ENCODE results near the gene DENND1C.

The DENND1C gene, protein sequence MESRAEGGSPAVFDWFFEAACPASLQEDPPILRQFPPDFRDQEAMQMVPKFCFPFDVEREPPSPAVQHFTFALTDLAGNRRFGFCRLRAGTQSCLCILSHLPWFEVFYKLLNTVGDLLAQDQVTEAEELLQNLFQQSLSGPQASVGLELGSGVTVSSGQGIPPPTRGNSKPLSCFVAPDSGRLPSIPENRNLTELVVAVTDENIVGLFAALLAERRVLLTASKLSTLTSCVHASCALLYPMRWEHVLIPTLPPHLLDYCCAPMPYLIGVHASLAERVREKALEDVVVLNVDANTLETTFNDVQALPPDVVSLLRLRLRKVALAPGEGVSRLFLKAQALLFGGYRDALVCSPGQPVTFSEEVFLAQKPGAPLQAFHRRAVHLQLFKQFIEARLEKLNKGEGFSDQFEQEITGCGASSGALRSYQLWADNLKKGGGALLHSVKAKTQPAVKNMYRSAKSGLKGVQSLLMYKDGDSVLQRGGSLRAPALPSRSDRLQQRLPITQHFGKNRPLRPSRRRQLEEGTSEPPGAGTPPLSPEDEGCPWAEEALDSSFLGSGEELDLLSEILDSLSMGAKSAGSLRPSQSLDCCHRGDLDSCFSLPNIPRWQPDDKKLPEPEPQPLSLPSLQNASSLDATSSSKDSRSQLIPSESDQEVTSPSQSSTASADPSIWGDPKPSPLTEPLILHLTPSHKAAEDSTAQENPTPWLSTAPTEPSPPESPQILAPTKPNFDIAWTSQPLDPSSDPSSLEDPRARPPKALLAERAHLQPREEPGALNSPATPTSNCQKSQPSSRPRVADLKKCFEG

DNA sequence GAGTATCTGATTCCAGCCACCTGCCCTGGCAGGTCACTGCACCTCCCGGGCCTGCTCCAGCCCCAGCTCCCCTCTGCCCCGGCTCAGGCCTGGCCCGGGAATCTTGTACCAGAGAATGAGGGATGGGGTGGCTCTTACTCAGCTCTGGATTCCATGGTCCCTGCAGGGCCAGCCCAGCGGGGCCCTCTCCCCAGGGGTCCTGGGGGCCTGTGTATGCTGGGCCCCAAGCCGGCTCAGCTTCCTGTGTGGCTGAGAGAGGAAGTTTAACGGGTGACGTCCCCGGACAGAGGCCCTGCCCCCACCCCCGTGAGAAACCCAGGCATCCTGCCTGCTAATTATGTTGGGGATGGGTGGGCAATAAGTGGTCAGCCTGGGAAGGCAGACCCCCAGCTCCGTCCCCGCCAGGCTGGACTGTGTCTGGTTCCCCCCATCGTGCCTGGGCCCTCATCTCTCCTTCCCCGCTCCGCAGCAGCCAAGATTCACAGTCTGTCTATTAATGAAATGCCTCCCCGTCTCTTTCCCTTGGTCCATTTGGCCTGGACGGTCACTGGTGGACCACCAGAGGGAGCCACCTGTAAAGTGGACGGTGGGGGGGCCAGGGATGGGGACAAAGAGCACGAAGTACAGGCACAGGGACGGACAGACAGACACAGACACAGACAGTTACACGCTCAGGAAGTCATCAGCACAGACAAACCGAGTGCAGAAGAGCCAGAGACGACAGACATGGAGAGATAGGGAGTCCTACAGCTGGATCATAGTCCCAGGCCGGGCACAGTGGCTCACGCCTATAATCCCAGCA, at the start of gene DENND1C:
Gene DENND1C, minus strand, starts transcription at position 247 of the 802 bp plus-strand sequence. Its CDS starts 92 bp downstream, at position 155.
- DNase-seq, result no peak

DNA sequence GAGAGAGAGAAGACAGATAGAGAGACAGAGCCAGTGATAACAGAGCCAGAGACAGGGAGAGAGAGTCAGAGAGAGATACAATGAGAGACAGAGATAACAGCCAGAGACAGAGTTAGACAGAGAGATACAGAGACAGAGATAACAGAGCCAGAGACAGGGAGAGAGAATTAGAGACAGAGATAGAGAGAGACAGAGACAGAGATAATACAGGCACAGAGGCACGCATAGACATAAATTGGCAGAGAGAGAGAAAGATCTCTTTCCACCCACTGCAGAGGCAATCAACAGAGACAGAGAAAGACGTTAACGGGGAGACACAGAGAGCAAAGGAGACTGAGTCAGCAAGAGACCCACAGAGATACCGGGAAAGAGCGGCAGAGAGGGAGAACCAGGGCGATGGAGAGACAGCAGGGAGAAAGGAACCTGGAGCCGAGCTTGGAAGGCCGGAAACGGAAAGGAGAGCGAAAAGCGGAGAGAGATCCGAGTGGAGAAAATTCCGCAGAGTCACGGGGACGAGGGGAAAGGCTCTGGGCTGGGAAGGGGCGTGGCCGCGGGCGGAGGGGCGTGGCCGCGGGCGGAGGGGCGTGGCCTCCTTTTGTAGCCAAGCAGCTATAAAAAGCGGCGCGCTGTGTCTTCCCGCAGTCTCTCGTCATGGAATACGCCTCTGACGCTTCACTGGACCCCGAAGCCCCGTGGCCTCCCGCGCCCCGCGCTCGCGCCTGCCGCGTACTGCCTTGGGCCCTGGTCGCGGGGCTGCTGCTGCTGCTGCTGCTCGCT, 49.0 kb upstream of the DENND1C start, which contains the start of gene TNFSF9:
Gene TNFSF9, plus strand, starts transcription at position 641 of the 777 bp plus-strand sequence. Its CDS starts 11 bp downstream, at position 652.
- peak; percentile 53 for DNase-seq

DNA sequence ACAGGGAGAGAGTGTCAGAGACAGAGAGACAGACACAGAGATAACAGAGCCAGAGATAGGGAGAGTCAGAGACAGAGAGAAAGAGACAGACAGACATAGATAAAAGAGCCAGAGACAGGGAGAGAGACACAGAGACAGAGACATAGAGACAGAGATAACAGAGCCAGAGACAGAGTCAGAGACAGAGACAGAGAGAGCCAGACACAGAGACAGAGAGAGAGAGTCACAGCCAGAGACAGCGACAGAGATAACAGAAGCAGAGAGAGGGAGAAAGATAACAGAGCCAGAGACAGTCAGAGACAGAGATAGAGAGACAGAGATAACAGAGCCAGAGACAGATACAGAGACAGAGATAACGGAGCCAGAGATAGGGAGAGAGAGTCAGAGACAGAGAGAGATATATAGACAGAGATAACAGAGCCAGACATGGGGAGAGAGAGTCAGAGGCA, 48.4 kb upstream of the DENND1C start:
- DNase-seq, result no peak

DNA sequence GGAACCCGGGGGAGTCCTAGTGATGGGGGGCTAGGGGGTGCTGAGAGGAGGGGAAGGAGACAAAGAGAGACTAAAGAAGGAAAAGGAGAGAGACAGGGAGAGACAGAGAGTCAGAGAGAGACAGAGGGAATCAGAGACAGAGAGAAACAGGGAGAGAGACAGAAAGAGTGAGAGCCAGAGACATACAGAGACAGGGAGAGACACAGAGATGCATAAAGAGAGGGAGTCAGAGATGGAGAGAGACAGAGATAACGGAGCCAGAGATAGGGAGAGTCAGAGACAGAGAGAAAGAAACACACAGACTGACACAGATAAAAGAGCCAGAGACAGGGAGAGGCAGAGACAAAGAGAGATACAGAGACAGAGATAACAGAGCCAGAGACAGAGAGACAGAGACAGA, 47.8 kb upstream of the DENND1C start:
- DNase-seq, result no peak

DNA sequence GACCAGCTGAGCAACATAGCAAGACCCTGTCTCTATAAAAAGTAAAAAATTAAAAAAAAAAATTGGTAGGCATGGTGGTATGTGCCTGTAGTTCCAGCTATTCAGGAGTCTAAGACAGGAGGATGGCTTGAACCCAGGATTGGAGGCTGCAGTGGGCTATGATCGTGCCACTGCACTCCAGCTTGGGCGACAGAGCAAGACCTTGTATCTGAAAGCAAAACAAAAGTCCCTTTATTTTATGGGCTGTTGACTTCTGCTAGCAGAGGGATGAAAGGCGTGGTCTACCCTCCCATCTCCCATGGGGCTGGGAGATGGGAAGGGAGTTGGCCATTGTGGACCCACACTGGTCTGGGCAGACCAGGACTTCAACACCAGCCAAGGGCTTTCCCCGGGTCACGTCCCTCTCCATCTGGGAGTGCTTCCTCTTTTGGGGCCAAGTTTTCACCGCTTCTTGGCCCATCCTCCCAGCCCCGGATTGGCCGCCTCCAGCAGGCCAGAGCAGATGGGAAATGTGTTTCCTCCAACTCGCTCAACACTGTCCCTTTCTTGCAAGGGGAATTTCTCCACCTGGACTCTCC, 47.0 kb upstream of the DENND1C start:
- DNase-seq, result no peak

DNA sequence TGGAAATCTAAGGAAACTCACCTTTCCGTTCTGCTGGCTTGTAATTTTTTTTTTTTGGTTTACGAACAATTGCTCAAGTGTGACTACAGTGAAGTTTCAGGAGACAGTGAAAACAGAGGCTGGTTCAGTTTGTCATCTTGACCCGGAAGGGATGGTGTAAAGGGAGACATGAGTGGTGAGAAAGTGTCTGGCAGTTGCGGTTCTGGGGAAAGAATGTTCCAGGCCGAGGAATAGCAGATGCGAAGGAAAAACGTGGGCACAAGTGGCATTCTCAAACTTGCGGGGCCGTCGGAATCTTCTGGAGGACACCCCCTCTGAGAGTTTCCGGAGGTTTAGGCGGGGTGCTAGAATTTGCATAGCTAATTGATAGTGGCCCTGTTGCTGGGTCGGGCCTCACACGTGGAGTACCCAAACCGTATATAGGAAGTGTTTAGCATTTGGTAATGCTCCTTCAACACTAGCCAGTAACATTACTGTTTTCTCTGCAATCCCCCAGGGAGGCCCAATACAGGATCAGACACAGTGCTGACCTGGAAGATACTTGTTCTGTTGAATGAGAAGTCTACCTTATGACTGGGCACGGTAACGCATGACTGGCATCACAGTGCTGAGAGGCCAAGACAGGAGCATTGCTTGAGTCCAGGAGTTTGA, 46.4 kb upstream of the DENND1C start:
- no peak for DNase-seq

DNA sequence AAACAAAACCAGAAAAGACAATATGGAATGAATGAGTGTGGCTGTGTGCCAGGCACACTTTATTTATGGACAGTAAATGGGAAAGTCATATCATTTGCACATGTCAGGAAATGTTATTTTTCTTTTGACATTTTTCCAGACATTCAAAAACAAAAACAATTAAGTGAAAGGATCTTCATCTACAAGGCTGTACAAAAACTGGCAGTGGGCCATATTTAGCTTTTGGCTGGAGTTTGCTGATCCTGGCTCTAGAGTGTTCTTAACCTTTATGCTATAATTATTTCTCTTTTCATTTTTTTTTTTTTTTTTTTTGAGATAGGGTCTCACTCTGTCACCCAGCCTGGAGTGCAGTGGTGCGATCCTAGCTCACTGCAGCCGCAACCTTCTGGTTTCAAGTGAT, 42.7 kb upstream of the DENND1C start:
- DNase-seq, result no peak

DNA sequence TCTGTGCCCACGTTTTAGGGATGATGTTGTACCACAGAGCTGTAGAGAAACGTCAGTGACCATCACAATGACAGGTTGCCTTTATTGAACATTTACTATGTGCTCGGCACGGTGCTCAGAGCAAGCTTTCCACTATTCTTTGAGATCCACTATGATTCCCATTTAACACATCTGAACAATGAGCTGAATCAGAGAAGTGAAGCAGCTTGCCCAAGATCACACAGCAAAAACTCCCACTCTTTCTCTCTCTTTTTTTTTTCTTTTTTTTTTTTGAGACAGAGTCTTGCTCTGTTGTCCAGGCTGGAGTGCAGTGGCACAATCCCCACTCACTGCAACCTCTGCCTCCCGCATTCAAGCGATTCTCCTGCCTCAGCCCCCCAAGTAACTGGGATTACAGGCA, 41.1 kb upstream of the DENND1C start:
- DNase-seq, result no peak

DNA sequence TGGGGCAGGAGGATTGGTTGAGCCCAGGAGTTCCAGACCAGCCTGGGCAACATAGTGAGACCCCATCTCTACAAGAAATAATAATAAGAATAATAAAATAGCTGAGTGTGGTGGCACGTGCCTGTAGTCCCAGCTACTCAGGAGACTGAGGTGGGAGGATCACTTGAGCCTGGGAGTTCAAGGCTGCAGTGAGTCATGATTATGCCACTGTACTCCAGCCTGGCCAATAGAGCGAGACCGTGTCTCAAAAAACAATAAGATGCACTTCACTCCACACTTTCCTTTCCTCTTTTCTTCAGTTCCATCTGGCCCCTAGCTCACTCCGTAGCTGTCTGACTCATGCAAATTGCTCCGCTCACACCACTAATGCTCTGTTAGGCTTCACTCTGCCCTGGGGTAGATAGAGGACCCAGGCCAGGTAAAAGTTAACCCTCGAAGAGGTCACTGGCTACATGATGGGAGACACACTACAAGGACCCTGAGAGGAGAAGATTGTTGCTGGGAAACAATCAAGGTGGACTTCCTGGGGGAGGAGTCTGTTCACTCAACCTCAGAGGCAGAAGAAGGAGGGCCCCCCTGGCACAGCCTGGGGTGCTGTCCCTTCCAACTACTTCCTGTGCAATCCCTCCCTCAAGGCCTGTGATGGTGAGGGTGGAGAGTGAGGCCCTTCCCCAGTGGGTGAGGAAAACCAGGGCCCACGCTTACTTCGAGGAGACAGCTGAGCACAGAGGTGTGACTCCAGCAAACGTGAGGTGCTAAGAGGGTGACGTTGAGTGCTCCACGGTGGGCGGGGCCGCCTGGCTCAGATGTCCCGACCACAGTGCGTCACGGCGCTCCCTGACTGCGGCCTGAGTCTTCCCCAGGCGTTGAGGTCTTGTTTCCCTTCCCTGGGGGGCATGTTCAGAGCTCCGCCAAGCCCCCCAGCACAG, 40.4 kb upstream of the DENND1C start:
- no peak for DNase-seq

DNA sequence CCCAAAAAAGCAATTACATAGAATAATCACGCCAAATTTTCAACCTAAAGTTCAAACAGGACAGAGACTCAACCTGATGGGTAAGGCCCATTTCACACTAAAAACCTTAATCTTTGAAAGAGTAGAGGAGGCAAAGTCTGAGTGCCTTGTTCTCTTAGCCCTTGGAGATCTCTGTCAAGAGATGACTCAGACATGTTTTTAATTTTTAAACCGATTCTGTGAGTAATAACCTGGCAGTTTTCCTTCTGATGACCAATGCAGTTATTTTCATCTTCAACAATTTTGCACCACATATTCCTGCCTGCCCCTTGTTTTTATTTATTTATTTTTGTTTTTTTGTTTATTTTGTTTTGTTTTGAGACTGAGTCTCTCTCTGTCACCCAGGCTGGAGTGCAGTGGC, 37.7 kb upstream of the DENND1C start:
- DNase-seq, result peak; percentile 48

DNA sequence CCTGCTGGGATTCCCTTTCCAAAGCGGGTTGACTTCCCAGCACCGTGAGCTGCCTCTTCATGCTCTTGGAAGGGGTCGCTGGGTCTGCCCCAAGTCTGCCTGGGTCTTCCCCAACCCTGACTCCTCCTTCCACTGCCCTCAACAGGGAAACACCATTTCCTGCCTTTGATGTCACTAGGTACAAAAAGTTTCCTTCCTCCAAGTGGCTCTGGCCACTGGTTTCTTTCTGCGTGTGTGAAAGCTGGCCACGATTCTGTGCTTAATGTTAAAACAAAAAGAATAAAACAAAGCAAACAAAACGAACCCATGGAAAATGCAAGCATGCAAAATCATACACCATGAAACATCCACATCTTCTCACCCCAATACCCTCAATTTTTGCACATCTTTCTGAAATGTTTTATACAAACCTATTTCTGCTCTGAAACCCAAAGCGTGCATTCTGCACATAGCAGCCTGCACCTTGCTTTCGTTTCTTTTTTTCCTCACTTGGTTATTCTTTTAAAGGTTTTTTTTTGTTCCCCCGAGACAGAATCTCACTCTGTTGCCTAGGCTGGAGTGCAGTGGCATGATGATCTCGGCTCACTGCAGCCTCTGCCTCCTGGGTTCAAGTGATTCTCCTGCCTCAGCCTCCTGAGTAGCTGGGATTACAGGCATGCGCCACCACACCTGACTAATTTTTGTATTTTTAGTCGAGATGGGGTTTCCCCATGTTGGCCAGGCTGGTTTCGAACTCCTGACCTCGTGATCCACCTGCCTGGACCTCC, 36.7 kb upstream of the DENND1C start:
- DNase-seq, result no peak

DNA sequence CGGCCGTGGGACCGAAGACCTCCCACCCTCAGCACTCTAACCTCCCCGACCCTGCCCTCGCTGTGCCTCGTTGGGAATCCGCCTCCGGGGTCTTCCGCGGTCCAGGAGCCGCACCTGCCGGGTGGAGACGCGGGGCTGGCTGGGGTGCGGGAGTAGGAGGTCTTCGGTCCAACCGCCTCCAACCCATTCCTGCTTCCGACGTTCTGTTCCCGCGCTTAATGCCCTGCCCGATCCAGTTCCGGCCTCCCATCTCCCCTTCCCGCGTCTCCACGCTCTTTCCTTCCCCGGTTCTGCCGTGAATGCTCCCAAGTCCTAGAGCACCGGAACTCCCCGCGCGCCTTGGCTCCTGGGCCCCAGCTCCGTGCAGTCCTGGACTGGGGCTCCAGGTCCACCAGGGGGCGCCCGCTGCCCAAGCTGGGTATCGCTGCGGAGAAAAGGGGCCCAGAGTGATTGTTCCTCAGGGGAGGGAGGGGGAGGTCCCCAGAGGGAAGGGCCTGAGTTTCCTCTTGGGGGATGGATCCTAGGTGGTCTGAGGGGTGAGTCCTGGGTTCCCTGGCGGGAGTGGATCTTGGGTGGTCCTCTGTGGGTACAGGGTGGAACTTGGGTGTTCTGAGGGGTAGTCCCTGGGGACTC, 35.2 kb upstream of the DENND1C start:
- DNase-seq, result peak; percentile 79

DNA sequence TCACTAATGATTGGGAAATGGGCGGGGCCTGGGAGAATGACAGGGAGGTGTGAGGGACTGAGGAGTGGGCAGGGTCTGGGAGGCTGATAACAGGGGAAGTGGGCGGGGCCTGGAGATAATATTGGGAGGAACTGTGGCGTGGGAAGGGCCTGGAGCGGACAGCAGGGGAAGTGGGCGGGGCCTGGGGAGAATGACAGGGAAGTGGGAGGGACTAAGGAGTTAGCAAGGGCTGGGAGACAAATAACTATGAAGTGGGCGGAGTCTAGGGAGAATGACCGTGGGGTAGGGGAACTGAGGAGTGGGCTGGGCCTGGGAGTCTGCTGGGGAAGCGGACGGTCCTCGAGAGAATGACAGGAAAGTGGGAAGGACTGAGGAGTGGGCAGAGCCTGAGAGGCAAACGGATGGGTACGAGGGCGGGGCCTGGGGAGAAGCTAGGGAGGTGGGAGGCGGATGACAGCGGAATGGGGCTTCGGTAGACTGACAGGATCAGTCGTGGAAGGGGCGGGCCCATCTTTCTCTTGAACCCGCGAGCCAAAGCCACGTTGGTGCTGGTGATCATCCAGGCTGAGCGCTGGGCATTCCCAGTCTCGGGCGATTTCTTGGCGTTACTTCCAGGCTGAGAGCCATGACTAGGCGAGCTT, 34.6 kb upstream of the DENND1C start:
- DNase-seq, result peak; percentile 88

DNA sequence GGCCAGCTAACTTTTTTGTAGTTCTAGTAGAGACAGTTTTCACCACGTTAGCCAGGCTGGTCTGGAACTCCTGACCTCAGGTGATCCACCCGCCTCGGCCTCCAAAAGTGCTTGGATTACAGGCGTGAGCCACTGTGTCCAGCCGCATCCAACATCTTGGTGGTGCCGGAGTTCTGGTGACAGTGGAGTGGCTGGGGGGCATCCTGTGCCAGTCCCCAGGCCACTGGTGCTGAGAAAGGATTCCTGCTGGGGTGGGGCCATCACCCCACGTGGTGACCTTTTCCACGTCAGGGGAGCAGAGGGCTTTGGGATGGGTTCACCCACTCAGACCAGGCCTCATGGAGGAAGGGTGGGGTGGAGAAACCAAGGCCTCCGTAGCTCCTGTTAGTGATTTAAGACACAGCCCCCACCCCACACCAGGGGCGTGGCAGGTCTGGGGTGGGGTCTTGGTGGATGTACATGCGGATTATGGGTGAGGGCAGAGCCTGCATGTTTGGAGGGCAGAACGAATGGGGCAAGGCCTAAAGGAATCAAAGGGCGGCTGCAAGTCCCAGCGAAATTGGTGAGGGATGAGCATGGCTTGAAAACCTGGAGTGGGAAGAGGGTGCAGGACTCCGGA, 33.4 kb upstream of the DENND1C start:
- no peak for DNase-seq

DNA sequence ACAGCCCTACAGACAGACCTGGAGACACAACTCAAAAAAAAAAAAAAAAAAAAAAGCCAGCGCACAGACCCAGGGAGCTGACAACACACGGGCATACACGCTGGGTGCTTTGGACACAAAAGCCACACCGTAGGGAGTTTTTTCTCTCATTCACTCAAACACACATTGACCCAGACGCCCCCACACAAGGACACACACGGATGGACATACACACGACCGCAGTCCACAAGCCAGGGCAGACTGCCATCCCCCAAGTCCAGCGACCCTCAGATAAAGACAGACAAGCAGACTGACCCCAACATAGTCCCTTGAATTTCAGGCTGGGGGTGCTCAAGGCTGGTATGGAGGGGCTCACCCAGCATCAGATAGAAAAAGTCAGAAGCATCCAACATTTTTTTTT, 32.5 kb upstream of the DENND1C start:
- no peak for DNase-seq

DNA sequence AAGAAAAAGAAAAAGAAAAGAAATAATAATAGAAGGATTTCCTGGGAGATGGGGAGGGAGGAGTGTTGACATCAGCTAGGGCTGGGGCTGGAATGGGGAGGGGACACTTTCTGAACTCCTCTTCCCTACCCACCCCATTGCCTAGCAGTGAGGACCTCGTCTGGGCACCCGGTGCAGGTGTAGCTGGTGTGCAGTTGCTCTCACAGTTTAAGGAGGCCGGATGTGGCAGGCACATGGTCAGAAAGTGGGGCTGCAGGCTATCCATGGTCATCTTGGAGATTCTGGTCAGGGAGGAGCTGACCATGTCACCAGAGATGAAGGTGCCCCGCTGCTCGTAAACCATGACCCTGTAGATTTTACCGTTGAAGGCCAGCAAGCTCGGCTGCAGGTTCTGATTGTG, 29.0 kb upstream of the DENND1C start:
- no peak for DNase-seq

DNA sequence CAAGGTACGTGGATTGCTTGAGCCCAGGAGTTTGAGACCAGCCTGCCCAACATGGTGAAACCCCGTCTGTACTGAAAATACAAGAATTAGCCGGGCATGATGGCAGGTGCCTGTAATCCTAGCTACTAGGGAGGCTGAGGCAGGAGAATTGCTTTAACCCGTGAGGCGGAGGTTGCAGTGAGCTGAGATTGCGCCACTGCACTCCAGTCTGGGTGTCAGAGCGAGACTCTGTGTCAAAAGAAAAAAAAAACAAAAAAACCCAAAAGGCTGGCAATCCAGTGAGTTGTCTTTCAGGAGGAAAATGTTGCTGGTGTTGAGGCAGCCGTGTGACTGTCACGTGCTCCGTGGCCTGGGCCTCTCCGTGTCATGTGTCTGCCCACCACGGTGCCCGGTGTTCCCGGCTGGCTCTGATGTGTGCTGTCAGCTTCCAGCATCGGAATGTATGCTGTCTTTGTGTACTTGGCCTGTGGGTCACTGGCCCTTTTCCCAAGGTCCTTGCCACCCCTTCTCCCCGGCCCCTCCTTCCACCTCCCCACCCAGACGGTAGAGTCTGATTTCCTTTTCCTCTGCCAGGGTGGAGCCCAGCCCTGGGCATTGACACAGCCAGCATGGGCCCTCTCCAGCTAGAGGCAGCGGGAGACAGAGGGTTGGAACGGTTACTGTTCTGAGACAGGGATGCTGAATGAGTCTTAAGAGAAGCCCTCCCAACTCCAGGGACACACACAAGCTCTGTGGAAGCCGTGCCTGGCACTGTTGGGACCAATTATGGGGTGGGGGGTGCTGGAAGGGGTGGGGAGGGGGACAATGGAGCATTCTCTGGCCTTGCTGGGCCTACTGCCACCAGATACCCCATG, 27.8 kb upstream of the DENND1C start:
- no peak for DNase-seq
